SK-N-SH treated with all-trans-retinoic acid at 6 μM for 48 hours (cell line): ENCODE measurements around the gene NDUFB1.

Experiments used
- ATAC-seq: fragments of 200-7000 bp; cut with Tn5 transposase; 3 replicates; pipeline ENCODE4 v1.9.1; 2020; ENCODE audit warnings: mild to moderate bottlenecking, moderate library complexity
- ARNTL ChIP-seq: fragments of 450-650 bp; formaldehyde crosslinking; IDR thresholded peaks from 2 replicates; pipeline ENCODE4 v1.5.0; 2020; ENCODE audit warnings: low read depth, mild to moderate bottlenecking, moderate library complexity, borderline replicate concordance
- BACH2 ChIP-seq: fragments of 250-450 bp; sonication (Bioruptor Pico); IDR thresholded peaks from 2 replicates; pipeline ENCODE4 v1.9.0; 2021; ENCODE audit warnings: mild to moderate bottlenecking, borderline replicate concordance
- CREB5 ChIP-seq: fragments of 250-450 bp; sonication (Bioruptor Pico); IDR thresholded peaks from 2 replicates; pipeline ENCODE4 v1.5.1; 2020; ENCODE audit warnings: low read depth, mild to moderate bottlenecking, moderate library complexity
- CSDC2 ChIP-seq: fragments of 250-450 bp; sonication (Bioruptor Pico); IDR thresholded peaks from 2 replicates; pipeline ENCODE4 v1.5.0; 2020; ENCODE audit warnings: mild to moderate bottlenecking, moderate library complexity
- ESRRG ChIP-seq: fragments of 250-450 bp; sonication (Bioruptor Pico); IDR thresholded peaks from 2 replicates; pipeline ENCODE4 v1.6.1; 2021; ENCODE audit warnings: mild to moderate bottlenecking
- GLIS3 ChIP-seq: fragments of 250-450 bp; sonication (Bioruptor Pico); IDR thresholded peaks from 2 replicates; pipeline ENCODE4 v1.5.0; 2020; ENCODE audit warnings: mild to moderate bottlenecking, moderate library complexity
- OSR1 ChIP-seq: fragments of 250-450 bp; sonication (Bioruptor Pico); IDR thresholded peaks from 2 replicates; pipeline ENCODE4 v1.8.0; 2022; ENCODE audit warnings: moderate library complexity, mild to moderate bottlenecking, inconsistent platforms
- PATZ1 ChIP-seq: fragments of 250-450 bp; sonication (Bioruptor Pico); IDR thresholded peaks from 2 replicates; pipeline ENCODE4 v1.8.0; 2020; ENCODE audit warnings: mild to moderate bottlenecking, moderate library complexity, borderline replicate concordance
- POU6F1 ChIP-seq: fragments of 250-450 bp; sonication (Bioruptor Pico); IDR thresholded peaks from 2 replicates; pipeline ENCODE4 v1.8.0; 2021; ENCODE audit warnings: low read depth, mild to moderate bottlenecking, moderate library complexity, borderline replicate concordance
- PPARA ChIP-seq: fragments of 250-450 bp; sonication (Bioruptor Pico); IDR thresholded peaks from 2 replicates; pipeline ENCODE4 v1.5.0; 2020; ENCODE audit warnings: mild to moderate bottlenecking, borderline replicate concordance
- RARB ChIP-seq: fragments of 250-450 bp; sonication (Bioruptor Pico); IDR thresholded peaks from 2 replicates; pipeline ENCODE4 v1.8.0; 2021; ENCODE audit warnings: mild to moderate bottlenecking, moderate library complexity
- SNAI2 ChIP-seq: fragments of 250-450 bp; sonication (Bioruptor Pico); IDR thresholded peaks from 2 replicates; pipeline ENCODE4 v1.5.0; 2020; ENCODE audit warnings: mild to moderate bottlenecking, moderate library complexity
- TCF4 ChIP-seq: fragments of 250-450 bp; sonication (Bioruptor Pico); IDR thresholded peaks from 2 replicates; pipeline ENCODE4 v1.8.0; 2021; ENCODE audit warnings: mild to moderate bottlenecking, moderate library complexity, borderline replicate concordance
- TOX ChIP-seq: fragments of 250-450 bp; sonication (Bioruptor Pico); IDR thresholded peaks from 2 replicates; pipeline ENCODE4 v1.8.0; 2021; ENCODE audit warnings: mild to moderate bottlenecking, moderate library complexity, borderline replicate concordance
- TSHZ2 ChIP-seq: fragments of 250-450 bp; sonication (Bioruptor Pico); IDR thresholded peaks from 2 replicates; pipeline ENCODE4 v1.5.0; 2020; ENCODE audit warnings: mild to moderate bottlenecking, moderate library complexity
- ZC3H10 ChIP-seq: fragments of 250-450 bp; sonication (Bioruptor Pico); IDR thresholded peaks from 2 replicates; pipeline ENCODE4 v1.5.1; 2021; ENCODE audit warnings: mild to moderate bottlenecking, moderate library complexity
- ZFP3 ChIP-seq: fragments of 250-450 bp; sonication (Bioruptor Pico); IDR thresholded peaks from 2 replicates; pipeline ENCODE4 v1.5.0; 2020; ENCODE audit warnings: mild to moderate bottlenecking, moderate library complexity
- ZFP30 ChIP-seq: fragments of 450-650 bp; formaldehyde crosslinking; IDR thresholded peaks from 2 replicates; pipeline ENCODE4 v1.5.0; 2022; ENCODE audit warnings: mild to moderate bottlenecking, moderate library complexity
- ZNF565 ChIP-seq: fragments of 450-650 bp; formaldehyde crosslinking; conservative IDR thresholded peaks from 2 replicates; pipeline ENCODE4 v1.5.0; 2020; ENCODE audit warnings: low read depth, mild to moderate bottlenecking, moderate library complexity
- ZNF70 ChIP-seq: fragments of 450-650 bp; formaldehyde crosslinking; IDR thresholded peaks from 2 replicates; pipeline ENCODE4 v1.5.0; 2020; ENCODE audit warnings: mild to moderate bottlenecking, moderate library complexity
- ZNF8 ChIP-seq: fragments of 450-650 bp; formaldehyde crosslinking; IDR thresholded peaks from 2 replicates; pipeline ENCODE4 v1.5.0; 2020; ENCODE audit warnings: mild to moderate bottlenecking, moderate library complexity

NDUFB1 gene

GRCh38 chr14:92135269-92135668 is 13.8 kb upstream of the NDUFB1 start (continued):
- TF ChIP-seq ZFP30 (CRISPR knock-in tag) (no peak), ARNTL (CRISPR knock-in tag) (no peak)

- ATAC-seq = no peak
- TF ChIP-seq PPARA (CRISPR knock-in tag) = no peak
- no peak for TF ChIP-seq ARNTL (CRISPR knock-in tag)
- TF ChIP-seq BACH2 = no peak
- no peak for TF ChIP-seq CREB5 (CRISPR knock-in tag)
- TF ChIP-seq SNAI2 = no peak
- no peak for TF ChIP-seq ZNF70
- TF ChIP-seq TSHZ2 (CRISPR knock-in tag) = no peak
- TF ChIP-seq POU6F1 = no peak
- TF ChIP-seq RARB (CRISPR knock-in tag) = no peak
- TF ChIP-seq ESRRG (CRISPR knock-in tag) = no peak
- no peak for TF ChIP-seq ZC3H10
- TF ChIP-seq GLIS3 (CRISPR knock-in tag) = no peak
Measured at GRCh38 chr14:92134456-92134855, 12.9 kb upstream of the NDUFB1 start.

GRCh38 chr14:92122761-92123160 is 1.3 kb upstream of the NDUFB1 start:
- no peak for ATAC-seq
- TF ChIP-seq ZNF70 (no peak), PPARA (CRISPR knock-in tag) (no peak), ARNTL (CRISPR knock-in tag) (no peak), ZFP3 (CRISPR knock-in tag) (no peak), TSHZ2 (CRISPR knock-in tag) (no peak), OSR1 (no peak), SNAI2 (no peak), CREB5 (CRISPR knock-in tag) (no peak), PATZ1 (CRISPR knock-in tag) (no peak), ZC3H10 (no peak), TCF4 (CRISPR knock-in tag) (no peak), TOX (CRISPR knock-in tag) (no peak), BACH2 (no peak), CSDC2 (CRISPR knock-in tag) (no peak), POU6F1 (no peak), ZNF565 (CRISPR knock-in tag) (no peak), RARB (CRISPR knock-in tag) (no peak), GLIS3 (CRISPR knock-in tag) (no peak), ZFP30 (CRISPR knock-in tag) (no peak), ZNF8 (CRISPR knock-in tag) (no peak)
